MCF 10A (cell line): ENCODE data around the gene MAOA. TPM values are rescaled to one million over a fixed set of nuclear protein-coding genes. Genes with fewer than 3 reads are reported as not detected.

Experiments used
- BruUV-seq: library from RNA; stranded (reverse); fragments of 400-500 nt; replicated peaks from 2 replicates; lab custom pipeline; 2021; lab: Mats Ljungman, UMichigan
- CTCF ChIA-PET: fragments of 300-600 bp; sonication (Branson Sonifier 250); formaldehyde crosslinking; extraction: SDS; loops from one replicate; lab custom pipeline; 2021; ENCODE audit warnings: antibody characterized with exemption, inconsistent platforms; lab: Yijun Ruan, JAX
- POLR2A ChIA-PET: fragments of 300-600, 350-650 bp; sonication (Branson Sonifier 250); formaldehyde crosslinking; extraction: SDS; loops from one replicate; lab custom pipeline; 2020; ENCODE audit warnings: antibody characterized with exemption, inconsistent platforms; lab: Yijun Ruan, JAX
- DNase-seq: peaks from one replicate; pipeline ENCODE4 v3.0.0-alpha.2; 2018; ENCODE audit not compliant: unreplicated experiment
- H3K27ac Mint-ChIP-seq: one replicate; pipeline ENCODE4 v1.8.0; 2022; ENCODE audit warnings: mild to moderate bottlenecking, low read depth, mixed read lengths; ENCODE audit not compliant: unreplicated experiment
- H3K27me3 Mint-ChIP-seq: one replicate; pipeline ENCODE4 v1.8.0; 2022; ENCODE audit warnings: mixed read lengths; ENCODE audit not compliant: insufficient read depth, unreplicated experiment
- H3K36me3 Mint-ChIP-seq: one replicate; pipeline ENCODE4 v1.8.0; 2022; ENCODE audit warnings: mild to moderate bottlenecking, moderate library complexity, mixed read lengths; ENCODE audit not compliant: insufficient read depth, unreplicated experiment
- H3K4me1 Mint-ChIP-seq: one replicate; pipeline ENCODE4 v1.8.0; 2022; ENCODE audit warnings: mixed read lengths; ENCODE audit not compliant: insufficient read depth, unreplicated experiment
- H3K4me3 Mint-ChIP-seq: one replicate; pipeline ENCODE4 v1.8.0; 2022; ENCODE audit warnings: mild to moderate bottlenecking, moderate library complexity, mixed read lengths; ENCODE audit not compliant: unreplicated experiment
- H3K9me3 Mint-ChIP-seq: one replicate; pipeline ENCODE4 v1.8.0; 2022; ENCODE audit warnings: mixed read lengths; ENCODE audit not compliant: unreplicated experiment
- intact Hi-C: fragments of 100-400 bp; cut with micrococcal nuclease; formaldehyde crosslinking; loops from 2 replicates; pipeline ENCODE4 v1.14.1; 2022
- total RNA-seq: library from RNA; stranded (reverse); gene quantifications from 2 replicates; pipeline ENCODE4 v1.2.3, GENCODE V29; 2022
- TF ChIP-seq, protein P1 (sequence below): fragments of 200-600 bp; IDR thresholded peaks from one replicate; pipeline ENCODE4 v1.8.0; 2022; ENCODE audit warnings: antibody characterized with exemption, mild to moderate bottlenecking; ENCODE audit not compliant: unreplicated experiment

Gene MAOA
- total RNA-seq, 1 experiment from 2014 or later, result 8.2 TPM

DNA sequence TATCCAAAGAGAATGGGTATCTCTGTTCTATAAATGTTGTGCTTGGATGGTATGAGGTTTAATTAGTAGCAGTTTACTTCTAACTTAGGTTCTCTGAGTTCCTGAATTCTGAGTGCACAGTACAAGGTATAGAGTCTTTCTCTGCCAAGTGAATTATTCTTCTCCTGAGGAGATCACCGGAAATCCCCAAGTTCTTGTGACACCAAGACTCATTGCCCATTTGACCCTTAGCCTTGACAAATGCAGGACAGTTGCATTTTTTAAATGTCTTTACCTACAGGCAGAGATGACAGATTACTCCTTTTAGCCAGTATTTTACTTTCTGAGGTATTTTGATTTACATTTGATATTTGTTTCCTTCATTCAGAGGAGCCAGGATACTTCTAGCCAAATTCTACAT is 72.9 kb downstream of the MAOA start:
- TF ChIP-seq, protein P1, sequence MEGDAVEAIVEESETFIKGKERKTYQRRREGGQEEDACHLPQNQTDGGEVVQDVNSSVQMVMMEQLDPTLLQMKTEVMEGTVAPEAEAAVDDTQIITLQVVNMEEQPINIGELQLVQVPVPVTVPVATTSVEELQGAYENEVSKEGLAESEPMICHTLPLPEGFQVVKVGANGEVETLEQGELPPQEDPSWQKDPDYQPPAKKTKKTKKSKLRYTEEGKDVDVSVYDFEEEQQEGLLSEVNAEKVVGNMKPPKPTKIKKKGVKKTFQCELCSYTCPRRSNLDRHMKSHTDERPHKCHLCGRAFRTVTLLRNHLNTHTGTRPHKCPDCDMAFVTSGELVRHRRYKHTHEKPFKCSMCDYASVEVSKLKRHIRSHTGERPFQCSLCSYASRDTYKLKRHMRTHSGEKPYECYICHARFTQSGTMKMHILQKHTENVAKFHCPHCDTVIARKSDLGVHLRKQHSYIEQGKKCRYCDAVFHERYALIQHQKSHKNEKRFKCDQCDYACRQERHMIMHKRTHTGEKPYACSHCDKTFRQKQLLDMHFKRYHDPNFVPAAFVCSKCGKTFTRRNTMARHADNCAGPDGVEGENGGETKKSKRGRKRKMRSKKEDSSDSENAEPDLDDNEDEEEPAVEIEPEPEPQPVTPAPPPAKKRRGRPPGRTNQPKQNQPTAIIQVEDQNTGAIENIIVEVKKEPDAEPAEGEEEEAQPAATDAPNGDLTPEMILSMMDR, result no peak
- ChIA-PET CTCF (no interaction called here), POLR2A (no interaction called here)
- Mint-ChIP-seq H3K4me3 (no peak overlapping the region), H3K27me3 (peaks cover 78% of the 10 kb centered on the region), H3K27ac (no peak overlapping the region), H3K36me3 (peaks cover 21% of the 10 kb centered on the region), H3K9me3 (peaks cover 7% of the 10 kb centered on the region), H3K4me1 (no peaks in the 10 kb centered on the region)
- no peak for DNase-seq
- intact Hi-C loops, result no loop called here
- BruUV-seq, result no TSS peak

DNA sequence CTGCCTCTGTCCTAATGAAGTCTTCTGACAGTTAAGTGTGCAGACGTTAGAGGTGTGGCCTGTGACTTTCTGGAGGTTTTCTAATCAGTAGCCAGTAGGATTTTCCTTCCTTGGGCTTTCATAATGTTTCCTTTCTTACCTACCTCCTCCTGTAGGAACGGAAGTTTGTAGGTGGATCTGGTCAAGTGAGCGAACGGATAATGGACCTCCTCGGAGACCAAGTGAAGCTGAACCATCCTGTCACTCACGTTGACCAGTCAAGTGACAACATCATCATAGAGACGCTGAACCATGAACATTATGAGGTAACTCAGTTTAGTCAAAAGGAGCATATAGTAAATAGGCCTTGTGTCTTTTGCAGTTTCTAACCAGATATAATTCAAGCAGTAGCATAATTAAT is 75.0 kb downstream of the MAOA start:
- no peak overlapping the region for H3K27ac Mint-ChIP-seq
- ChIA-PET POLR2A (interaction anchor here (0.7 kb wide), 1 partner anchor 49 kb away, joined by 3 read pairs; no protein-coding TSS in a partner anchor), CTCF (no interaction called here)
- peaks cover 36% of the 10 kb centered on the region for H3K36me3 Mint-ChIP-seq
- no peaks in the 10 kb centered on the region for H3K4me1 Mint-ChIP-seq
- intact Hi-C loops, result no loop called here
- H3K27me3 Mint-ChIP-seq, result peaks cover 59% of the 10 kb centered on the region
- H3K9me3 Mint-ChIP-seq, result peaks cover 5% of the 10 kb centered on the region
- no peak for DNase-seq
- no peak overlapping the region for H3K4me3 Mint-ChIP-seq
- TF ChIP-seq, protein P1, result no peak
- no TSS peak for BruUV-seq

DNA sequence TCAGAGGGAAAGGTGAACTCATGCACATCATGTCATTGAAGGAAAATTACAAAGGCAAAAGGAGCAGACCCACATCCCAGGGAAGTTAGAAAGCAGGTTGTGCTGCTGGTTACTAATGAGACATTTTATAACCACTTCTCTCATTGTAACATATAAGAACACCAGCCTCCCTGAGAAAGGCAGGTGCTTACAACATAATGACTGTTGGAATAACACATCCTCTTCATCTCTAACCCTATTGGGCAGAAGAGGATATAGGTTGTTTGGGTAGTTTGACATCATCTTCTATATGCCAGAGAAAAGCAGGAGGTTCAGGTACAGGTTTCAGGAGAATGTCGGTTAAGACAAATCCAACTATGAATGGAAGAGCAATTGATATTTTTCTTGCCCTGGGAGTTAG is 77.6 kb downstream of the MAOA start:
- ChIA-PET POLR2A (no interaction called here), CTCF (no interaction called here)
- Mint-ChIP-seq H3K27me3 (peaks cover 54% of the 10 kb centered on the region), H3K27ac (no peak overlapping the region), H3K9me3 (no peaks in the 10 kb centered on the region), H3K4me3 (no peak overlapping the region), H3K4me1 (no peaks in the 10 kb centered on the region), H3K36me3 (peaks cover 49% of the 10 kb centered on the region)
- TF ChIP-seq, protein P1, result no peak
- no TSS peak for BruUV-seq
- intact Hi-C loops, result no loop called here
- no peak for DNase-seq

DNA sequence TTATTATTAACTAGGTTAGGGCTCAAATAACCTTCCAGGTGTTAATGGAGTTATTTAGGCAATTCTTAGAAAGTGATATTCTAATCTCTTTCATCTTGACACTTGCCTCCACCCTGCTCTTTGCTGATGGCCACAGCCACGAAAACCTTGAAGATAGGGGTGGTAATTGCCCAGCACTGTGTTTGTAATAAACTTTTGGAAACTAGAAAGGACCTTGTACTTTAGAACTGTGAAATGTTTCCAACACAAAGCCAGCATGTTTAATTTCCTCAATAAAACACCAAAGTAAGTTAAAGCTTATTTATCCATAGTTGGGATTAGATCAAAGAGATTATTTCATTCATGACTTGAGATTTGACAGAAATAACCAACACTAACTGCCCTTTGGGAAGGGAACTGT is 78.3 kb downstream of the MAOA start:
- no peaks in the 10 kb centered on the region for H3K9me3 Mint-ChIP-seq
- POLR2A ChIA-PET, result interaction anchor here (1.1 to 1.3 kb wide), 2 partner anchors 13 to 23 kb away, joined by 4 to 5 read pairs; no protein-coding TSS in a partner anchor
- TF ChIP-seq, protein P1, result no peak
- H3K36me3 Mint-ChIP-seq, result peaks cover 43% of the 10 kb centered on the region
- intact Hi-C loops, result no loop called here
- DNase-seq, result no peak
- no TSS peak for BruUV-seq
- peaks cover 47% of the 10 kb centered on the region for H3K27me3 Mint-ChIP-seq
- no peak overlapping the region for H3K27ac Mint-ChIP-seq
- CTCF ChIA-PET, result interaction anchor here (0.6 to 1.1 kb wide), 6 partner anchors 16 to 233 kb away, joined by 3 to 5 read pairs (median 3); no protein-coding TSS in a partner anchor
- no peak overlapping the region for H3K4me3 Mint-ChIP-seq
- H3K4me1 Mint-ChIP-seq, result no peaks in the 10 kb centered on the region
